GM18526 (cell line): ENCODE measurements around the gene CRK.
A peak's percentile ranks its signal among the peaks of the same experiment; 100 is the strongest.

Experiments used
- POLR2A ChIP-seq: IDR thresholded peaks from 3 replicates; pipeline ENCODE4 v1.6.1; 2011; ENCODE audit not compliant: insufficient read length; ENCODE audit errors: extremely low read depth

CRK gene

GRCh38 chr17:1455797-1456599 is at the start of gene CRK:
CRK (minus strand) TSS chr17:1456232; CDS start chr17:1456117, 115 bp downstream.
- peak; percentile 88 for TF ChIP-seq POLR2A

GRCh38 chr17:1505586-1505985 is 49.6 kb upstream of the CRK start:
- no peak for TF ChIP-seq POLR2A

GRCh38 chr17:1504866-1505265 is 48.8 kb upstream of the CRK start:
- TF ChIP-seq POLR2A: no peak

GRCh38 chr17:1503699-1504098 is 47.7 kb upstream of the CRK start:
- TF ChIP-seq POLR2A: no peak

GRCh38 chr17:1498869-1499268 is 42.8 kb upstream of the CRK start:
- no peak for TF ChIP-seq POLR2A

DNA sequence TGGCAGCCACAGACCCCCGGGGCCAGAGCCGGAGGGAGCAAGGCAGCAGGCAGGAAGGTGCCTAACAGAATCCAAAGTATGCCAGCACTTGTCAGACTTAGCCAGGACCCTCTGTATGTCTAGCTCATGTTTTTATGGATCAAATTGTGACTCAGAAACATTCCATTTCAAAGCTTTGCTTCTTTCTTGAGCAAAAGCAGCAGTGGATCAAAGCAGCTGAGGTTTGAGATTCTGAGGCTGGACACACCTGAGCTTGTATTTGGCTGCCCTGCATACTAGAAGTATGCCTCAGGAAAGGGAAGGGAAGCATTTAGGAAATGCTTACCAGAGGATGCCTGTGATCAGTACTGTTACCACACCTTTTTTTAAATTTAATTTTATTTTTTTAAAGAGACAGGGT is 42.2 kb upstream of the CRK start:
- no peak for TF ChIP-seq POLR2A

- TF ChIP-seq POLR2A: no peak
Observed at GRCh38 chr17:1497831-1498230, 41.8 kb upstream of the CRK start.

DNA sequence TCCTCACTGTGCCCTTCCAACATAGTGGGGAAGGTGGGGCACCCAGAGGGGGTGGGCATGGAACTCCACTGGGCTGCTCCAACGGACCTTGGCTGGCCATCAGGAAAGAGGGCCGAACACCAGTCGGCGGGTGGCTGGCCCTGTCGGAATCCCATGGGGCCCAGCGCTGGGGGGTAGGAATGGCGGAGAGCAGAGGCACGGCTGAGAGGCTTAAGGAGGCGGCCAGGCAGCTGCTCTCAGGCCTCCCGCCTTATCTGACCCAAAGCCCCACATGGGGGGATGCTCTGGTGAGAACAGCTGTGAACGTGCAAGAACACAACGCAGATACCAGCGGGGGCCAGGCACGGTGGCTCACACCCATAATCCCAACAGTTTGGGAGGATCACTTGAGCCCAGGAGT is 40.8 kb upstream of the CRK start:
- TF ChIP-seq POLR2A: no peak

- no peak for TF ChIP-seq POLR2A
Observed at GRCh38 chr17:1495265-1495989, 39.4 kb upstream of the CRK start.

GRCh38 chr17:1494736-1495253 is 38.8 kb upstream of the CRK start:
- TF ChIP-seq POLR2A: no peak

DNA sequence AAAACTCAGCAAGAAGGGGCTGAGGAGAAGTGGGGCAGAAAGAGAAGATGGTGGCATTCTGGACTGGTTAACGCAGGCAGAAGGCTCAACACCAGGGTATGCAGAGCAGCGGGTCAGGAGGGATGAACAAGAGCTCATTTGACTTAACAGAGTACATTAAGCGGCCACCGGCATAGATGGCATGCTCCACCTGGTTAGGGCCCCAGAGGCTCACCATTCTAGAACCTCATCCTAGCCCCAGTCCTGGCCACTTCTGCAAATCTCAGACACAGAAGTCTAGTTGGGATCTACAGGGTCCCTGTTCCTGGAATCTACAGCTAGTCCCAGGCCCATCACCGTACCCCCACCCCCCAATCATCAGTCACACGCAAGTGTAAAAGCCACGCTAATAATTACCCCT is 38.2 kb upstream of the CRK start:
- TF ChIP-seq POLR2A: no peak

GRCh38 chr17:1493291-1493980 is 37.4 kb upstream of the CRK start:
- no peak for TF ChIP-seq POLR2A

DNA sequence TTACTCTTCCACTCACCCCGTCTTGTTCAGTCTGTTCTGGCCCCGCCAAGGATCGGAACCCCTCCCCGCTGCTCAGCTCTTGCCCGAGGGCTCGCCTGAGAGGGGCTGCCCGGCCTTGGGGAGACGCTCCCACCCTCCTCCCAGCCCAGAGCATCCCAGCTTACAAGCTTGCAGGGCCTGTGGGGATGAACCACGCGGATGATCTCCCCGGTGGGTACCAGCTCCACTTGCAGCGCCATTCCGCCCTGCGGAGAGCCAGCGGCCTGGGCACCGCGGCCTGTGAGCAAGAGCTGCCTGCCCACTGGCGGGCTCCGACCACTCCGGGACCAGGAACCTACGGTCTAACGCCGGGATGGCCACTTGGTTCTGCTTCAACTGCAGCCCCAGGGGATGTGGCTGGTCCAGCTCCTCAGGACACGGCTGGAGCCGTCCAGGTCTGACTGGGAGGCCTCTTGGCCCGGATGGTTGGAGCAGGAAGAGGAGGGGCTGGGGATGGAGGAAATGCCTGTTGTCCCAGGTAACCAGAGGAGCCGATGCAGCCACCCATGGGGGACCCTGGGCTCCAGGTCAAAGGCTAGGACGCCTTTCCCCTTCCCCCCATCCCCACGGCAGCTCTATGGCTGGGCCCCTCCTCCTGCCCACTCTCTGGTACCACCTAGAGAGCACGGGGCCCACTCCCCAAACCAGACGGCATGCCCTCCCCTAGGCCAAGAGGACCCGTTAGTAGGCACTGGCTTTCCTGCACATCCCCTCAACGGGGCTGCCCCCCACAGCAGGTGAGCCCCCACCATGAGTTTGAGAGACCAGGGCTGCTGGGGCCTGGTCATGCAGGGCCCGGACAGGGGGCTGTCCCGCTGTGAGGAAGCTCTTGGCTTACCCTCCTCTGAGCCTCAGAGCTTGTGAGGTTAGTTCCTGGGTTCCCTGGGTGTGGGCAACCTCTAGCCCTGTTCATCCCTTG is 36.5 kb upstream of the CRK start, which contains the start of gene MYO1C:
TSS of gene MYO1C (minus strand) at position 438 of the 958 bp plus-strand sequence. CDS start at position 239, 199 bp downstream.
- TF ChIP-seq POLR2A: no peak
